T-helper 1 cell (primary cell): Measurements from ENCODE around the gene CEACAM8.
"Not testable (repeated sequence)": the region's sequence is repeated elsewhere in the genome, so short reads cannot be mapped to it uniquely, and the experiment has no call there.

Experiments used
- DNase-seq, 5 donors: peaks; one replicate each; pipeline ENCODE4 v3.0.0-alpha.2; 2012 to 2020
- total RNA-seq, 4 donors: gene quantifications; one replicate each; lab custom pipeline; 2026; lab: John Stamatoyannopoulos, UW

The CEACAM8 gene
- total RNA-seq: 0 reads per million in 4 donors

DNA sequence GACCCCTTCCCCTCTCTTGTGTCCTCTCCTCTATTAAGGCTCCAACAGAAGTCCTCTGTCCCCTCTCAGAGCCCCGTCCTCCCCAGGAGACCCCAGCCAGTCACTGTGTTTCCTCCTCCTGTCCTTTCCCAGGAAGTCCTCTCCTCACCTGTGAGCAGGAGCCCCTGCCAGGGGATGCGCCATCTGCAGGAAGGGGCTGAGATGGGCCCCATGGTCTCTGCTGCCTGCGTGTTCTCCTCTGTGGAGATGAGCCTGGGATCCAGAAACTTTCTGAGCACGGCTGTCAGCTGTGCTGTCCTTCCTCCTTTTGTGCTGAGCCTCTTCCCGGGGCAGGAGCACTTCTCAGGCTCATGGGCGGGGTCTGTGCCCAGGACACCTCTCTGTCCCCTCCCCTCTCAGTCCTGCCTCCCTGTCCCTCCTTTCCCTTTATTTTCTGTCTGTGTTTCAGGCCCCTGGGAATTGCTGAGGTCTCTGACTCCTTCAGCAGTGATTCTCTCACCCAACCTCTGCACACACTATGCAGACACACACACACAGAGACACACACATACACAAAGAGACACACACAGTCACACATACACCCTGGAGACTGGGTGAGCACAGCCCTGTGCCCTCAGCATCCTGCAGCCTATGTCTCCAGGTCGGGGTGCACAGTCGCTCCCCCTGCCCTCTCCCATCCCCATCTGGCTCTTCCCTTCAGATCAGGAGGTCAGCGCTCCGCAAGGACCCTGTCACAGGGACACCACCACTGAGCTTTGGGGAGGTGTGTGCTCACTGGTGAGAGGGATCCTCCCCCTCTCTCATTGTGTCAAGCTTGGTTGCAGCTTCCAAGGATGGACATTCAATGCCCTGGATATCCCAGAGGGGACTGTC lies at the start of gene CEACAM8:
Gene CEACAM8 (minus strand): TSS at position 308 of the 873 bp plus-strand sequence. CDS start 96 bp downstream, at position 212.
- no peak for DNase-seq

DNA sequence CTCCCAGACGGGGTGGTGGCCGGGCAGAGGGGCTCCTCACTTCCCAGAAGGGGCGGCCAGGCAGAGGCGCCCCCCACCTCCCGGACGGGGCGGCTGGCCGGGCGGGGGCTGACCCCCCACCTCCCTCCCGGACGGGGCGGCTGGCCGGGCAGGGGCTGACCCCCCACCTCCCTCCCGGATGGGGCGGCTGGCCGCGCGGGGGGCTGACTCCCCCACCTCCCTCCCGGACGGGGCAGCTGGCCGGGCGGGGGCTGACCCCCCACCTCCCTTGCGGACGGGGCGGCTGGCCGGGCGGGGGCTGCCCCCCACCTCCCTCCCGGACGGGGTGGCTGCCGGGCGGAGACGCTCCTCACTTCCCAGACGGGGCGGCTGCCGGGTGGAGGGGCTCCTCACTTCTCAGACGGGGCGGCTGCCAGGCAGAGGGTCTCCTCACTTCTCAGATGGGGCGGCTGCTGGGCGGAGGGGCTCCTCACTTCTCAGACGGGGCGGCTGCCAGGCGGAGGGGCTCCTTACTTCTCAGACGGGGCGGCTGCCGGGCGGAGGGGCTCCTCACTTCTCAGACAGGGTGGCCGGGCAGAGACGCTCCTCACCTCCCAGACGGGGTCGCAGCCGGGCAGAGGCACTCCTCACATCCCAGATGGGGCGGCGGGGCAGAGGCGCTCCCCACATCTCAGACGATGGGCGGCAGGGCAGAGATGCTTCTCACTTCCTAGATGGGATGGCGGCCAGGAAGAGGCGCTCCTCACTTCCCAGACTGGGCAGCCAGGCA lies 44.8 kb upstream of the CEACAM8 start:
- DNase-seq: not testable (repeated sequence)

DNA sequence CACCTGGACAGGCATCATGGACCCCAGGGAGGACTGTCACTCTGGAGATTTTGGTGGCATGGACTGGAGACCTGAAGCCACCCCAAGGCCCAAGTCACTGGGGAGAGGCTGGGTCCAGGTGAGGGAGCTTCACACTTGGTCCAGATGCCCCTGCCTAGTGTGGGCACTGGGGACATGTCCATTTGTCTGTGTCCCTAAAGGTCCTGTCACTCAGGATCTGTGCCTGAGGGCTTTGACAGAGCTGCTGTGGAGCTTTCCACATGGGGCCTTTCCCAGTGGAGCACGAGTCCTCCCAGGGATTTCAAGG lies 40.5 kb upstream of the CEACAM8 start:
- no peak for DNase-seq

DNA sequence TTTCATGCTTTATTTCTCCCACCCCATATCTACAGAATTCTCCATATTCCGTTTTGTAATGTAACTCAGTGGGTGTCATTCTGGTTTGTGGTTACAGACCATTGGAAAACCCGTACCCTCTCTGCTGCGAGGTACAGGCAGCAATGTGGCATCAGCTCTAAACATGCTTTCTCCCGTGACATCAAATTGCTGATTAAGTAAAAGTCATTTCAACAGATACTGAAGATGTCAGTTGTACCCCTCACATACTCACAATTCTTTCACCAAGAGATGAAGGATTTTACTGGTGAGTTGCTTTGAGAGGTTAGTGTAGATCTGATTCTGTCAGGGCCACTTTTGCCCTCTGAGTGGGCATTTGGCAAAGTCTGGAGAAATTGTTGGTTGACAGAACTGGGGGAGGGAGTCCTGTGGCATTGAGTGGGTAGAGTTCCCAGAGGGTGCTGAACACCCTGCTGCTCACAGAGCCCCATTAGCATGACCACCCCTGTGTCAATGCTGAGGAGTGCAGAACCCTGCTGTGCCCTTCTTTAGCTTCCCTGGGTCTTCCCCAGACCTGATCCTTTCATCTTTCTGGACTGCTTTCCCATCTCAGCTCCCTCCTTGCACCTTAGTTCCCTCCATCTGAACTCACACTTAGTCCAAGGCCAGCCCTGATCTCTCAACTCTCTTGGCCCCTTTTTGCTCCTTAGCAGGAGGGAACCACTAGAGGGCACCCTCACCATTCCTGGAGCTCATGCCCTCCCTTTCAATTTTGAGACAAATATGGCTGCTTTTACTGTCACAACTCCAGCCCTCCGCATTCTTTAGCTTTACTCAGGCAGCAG lies 39.9 kb upstream of the CEACAM8 start:
- DNase-seq: peak in 2 of 5 donors; percentile 17 to 32

DNA sequence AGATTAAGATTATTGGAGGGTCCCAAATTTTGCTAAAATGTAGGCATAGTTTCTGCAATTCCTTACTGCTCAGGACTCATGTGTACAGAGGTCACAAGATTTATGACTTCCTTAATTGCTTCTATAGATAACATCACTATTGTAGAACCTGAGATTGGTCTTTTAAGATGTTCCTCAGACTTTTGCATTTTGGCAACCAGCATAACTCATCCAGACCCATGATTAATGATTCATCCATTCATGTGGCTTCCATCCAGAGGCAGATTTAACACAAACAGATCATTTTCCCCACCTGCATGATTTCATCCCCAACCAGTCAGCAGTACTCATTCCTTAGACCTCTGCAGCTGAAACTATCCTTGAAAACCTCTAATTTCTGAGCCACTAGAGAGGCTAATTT lies 34.5 kb upstream of the CEACAM8 start:
- DNase-seq: no peak

DNA sequence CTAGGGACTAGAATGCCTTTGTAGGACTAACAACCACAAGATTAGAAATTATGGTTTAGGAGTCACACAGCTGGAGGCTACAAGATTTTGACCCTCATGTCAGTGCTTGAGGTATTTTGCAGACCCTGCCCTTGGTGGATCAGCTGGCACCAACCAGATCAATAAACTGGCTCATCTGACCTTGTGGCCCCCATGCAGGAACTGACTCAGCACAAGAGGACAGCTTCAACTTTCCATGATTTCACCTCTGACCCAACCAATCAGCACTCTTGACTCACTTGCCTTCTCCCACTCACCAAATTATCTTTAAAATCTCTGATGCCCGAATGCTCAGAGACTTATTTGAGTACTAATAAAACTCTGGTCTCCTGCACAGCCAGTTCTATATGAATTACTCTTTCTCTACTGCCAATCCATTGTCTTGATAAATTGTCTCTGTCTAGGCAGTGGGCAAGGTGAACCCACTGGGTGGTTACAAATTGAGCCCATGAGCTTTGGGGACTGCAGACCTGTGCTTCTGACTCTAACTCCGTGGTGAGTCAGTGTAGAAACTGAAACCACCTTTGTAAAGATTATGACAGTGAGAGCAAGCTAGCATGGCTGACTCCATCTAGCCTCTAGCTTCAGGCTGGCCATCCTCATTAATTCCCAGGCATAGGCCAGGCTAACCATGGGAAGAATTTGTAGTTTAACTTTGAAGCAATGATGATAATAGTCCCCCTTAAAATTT lies 33.9 kb upstream of the CEACAM8 start:
- peak in 1 of 5 donors; percentile 43 for DNase-seq

DNA sequence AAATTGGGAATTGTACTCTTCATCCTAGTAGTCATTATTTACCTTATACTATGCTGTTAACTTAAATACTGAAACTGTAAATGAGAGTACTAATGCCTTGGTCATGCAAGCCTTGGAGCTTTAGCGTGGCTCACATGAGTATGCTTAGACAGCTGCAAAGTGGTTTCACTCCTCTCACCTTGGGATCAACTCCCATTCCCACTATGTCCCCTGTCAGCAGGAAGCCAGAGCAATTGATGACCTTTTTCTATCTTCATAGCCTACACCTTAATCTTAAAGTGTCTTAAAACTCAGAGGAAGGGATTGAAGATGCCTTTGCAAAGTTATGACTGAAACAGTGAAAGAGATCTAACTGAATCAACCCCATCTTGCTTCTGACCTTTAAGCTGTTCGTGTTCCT lies 33.2 kb upstream of the CEACAM8 start:
- DNase-seq: no peak

DNA sequence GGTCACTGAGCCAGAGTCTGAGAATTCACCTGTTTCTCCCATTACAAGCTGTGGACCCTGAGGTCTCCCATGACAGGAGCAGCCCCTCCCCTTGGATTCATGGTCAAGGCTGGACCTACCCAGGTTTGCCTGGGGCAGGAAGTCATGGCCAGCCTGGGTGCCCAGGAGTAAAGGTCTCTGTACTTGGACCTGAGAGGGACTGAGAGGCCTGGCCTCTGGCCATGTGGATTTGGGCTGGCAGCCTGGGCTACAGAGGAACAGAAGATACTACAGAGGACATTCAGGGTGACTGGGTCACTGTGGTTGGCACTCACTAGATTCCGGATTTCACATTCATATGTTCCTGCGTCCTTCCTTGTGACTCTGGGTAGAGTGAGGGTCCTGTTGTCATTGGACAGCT lies 31.5 kb upstream of the CEACAM8 start:
- DNase-seq: no peak

DNA sequence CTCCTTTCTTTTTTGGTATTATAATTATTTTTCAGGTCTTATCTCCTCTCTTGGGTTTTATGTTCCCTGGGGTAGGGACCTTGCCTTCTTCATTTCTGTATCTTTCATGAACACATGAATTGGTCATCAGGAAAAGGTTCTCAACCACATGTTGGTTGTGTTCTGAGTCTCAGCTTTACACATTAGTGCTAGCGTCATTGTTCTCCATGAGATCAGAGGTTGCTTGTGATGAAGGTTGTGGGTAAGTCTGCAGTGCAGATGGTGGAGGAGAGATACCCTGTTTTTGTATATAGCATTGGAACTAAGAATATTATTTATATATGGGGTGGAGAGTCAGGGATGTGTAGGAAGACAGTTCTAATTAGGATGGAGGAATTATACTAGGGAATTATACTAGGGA lies 24.5 kb upstream of the CEACAM8 start:
- no peak for DNase-seq

DNA sequence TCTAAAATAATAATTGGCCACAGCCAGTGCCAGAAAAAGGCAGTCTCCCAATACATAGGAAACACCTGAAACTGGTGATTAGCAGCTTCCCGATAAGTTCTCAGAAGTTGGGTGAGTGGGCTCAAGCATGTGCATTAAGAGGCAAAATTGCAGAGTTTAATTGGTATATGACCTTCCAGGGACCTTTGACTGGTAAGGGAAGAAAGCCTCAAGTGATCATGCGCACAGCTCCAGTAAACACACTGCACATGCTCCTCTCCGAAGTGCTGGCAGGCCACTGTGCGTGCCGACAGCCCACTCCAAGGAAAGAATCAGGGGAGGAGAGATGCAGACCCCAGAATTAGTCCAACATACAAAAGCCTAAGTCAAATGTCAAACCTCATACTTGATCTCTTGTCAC lies 18.9 kb upstream of the CEACAM8 start:
- DNase-seq: no peak

DNA sequence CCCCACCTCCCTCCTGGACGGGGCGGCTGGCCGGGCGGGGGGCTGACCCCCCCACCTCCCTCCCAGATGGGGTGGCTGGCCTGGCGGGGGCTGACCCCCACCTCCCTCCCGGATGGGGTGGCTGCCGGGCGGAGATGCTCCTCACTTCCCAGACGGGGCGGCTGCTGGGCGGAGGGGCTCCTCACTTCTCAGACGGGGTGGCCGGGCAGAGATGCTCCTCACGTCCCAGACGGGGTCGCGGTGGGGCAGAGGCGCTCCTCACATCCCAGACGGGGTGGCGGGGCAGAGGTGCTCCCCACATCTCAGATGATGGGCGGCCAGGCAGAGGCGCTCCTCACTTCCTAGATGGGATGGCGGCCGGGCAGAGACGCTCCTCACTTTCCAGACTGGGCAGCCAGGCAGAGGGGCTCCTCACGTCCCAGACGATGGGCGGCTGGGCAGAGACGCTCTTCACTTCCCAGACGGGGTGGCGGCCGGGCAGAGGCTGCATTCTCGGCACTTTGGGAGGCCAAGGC lies 15.7 kb upstream of the CEACAM8 start:
- not testable (repeated sequence) for DNase-seq

DNA sequence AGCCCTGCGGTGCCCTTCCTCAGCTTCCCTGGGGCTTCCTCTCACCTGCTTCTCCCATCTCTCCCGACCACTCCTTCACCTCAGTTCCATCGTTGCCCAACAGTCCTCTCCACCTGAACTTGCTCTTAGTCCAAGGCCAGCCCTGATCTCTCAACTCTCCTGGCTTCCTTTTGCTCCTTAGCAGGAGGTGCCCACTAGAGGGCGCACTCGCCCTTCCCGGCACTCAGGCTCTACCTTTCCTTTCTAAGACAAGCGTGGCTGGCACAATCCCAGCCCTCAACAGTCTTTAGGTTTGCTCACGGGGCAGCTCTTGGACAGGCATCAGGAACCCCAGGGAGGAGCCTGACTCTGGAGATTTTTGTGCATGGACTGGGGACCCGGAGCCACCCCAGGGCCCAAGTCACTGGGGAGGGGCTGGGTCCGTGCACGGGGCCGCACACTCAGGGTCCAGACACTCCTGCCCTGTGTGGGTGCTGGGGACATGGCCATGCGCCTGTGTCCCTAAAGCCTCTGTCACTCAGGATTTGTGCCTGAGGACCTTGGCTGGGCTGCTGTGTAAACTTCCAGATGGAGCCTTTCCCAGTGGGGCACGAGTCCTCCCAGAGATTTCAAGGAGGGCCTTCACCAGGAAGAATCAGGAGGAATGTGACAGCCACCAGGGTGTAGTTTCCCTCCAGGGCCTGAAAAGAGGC lies 12.1 kb upstream of the CEACAM8 start:
- DNase-seq: peak in 3 of 5 donors; percentile 18 to 34 (median 27)

DNA sequence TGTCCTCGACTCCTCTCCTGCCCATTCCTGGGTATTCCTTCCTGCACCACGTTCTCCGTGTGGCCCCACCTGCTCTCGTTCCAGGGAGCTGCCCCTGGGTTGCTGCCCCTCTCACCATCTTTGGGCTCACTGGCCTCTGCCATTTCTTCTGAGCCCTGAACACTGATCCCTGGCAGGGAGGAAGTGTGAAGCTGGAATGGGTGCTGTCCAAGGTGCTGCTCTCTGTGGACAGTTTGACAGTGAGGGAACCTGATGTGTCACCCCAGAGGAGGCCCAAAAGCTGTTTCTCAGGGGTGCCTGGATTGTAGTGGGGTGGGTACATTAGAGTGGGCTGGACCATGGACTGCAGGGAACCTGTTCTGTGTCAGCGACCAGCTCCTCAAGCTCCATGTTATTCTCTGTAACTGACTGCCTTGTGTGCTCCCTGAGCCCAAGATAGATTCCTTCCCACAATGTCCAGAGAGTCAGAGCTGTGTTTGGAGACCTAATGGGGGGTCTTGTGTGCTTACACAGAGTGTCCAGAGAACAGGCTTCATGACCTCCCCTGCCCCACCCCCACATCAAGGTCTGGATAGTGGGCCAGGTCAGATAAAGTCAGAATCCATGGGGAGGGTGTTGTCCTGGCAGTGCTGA lies 7.2 kb upstream of the CEACAM8 start:
- DNase-seq: no peak

DNA sequence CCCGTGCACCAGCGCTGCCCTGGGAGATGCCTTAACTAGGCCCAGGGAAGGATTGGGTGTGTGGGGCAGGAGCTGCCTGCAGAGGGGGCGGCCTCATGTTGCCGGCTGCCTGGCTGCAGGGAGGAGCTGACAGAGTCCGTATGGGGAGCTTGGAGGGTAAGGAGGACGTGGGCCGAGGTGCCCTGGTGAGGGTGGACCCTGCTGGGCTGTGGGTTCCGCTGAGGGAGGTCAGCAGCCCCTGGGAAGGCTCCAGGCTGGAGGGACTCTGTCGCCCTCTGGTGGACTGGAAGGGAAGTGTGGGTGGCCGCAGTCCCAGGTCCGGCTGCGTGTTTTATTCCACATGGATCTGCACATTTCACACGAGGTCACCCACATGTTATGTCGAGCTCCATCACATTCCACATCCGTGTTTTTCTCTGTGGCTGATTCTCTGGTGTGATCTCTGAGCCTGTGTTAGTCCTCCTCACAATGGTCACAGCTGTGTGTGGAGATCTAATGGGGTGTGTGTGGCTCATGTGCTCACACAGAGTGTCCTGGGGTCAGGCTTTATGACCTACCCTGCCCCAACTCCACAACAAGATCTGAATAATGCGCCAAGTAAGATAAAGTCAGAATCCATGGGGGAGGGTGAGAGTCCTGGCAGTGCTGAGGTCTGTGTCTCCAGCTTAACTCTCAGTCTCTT lies 1.8 kb upstream of the CEACAM8 start:
- DNase-seq: peak in 3 of 5 donors; percentile 11 to 19 (median 12)

DNA sequence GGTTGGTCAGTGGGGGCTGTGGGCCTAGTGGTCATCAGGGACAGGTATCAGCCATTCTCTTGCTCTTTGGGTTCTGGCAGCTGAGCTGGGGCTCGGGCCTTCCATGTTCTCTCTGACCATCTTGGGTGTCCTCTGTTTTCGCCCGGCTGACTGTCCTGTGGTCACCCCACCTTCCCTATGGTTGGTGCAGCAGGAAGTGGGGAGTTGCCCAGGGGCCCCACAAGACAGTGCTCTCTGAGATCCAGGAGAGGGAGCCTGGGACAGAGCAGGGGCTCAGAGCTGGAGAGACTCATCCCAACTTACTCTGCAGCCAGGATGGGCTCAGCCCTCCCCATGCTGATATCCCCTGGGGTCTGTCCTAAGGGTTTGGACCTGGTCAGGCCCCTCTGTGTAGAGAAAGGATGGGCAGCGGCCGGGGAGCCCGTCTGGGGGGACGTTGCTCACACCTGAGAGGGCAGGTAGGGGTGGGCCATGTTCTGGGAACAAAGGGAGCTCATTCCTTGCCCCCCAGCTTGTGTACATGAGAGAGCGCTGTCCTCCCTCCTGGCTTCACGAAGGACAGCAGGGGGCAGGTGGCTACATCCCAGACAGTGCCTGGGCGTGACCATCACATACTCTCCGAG lies 937 bp upstream of the CEACAM8 start:
- no peak for DNase-seq

DNA sequence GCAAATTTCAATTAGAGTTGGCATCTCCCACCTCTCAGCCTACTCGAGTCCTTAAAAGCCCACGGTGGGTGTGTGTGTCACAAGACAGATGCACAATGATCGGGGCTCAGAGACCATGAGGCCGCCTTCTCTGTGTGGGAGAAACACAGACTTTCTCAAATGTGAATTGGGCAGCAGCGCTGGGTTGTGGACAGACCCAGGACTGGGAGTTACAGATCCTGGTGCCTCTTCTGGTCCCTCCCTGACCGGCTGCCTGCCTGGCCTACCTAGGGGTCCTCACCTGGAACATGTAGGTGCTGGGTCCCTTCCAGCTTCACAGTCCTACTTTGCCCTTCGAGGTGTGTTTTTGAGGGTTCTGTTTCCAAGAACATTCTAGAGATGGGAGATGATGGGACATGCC lies 4.9 kb downstream of the CEACAM8 start:
- no peak for DNase-seq

DNA sequence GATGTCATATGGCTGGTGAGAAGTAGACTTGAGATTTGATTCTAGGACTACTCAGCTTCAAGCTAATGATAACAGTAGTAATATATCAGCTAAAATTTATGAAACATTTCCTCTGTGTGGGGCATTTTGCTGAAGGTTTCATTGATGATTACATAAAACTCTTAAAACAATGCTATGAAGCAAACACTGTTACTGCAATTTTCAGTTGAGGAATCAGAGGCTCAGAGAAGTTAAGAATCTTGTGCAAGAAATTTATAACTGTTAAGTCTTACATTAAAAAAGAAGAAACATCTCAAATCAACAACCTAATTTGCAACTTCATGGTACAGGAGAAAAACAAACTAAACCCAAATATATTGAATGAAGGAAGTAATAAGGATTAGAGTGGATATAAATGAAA lies 10.3 kb downstream of the CEACAM8 start:
- no peak for DNase-seq

DNA sequence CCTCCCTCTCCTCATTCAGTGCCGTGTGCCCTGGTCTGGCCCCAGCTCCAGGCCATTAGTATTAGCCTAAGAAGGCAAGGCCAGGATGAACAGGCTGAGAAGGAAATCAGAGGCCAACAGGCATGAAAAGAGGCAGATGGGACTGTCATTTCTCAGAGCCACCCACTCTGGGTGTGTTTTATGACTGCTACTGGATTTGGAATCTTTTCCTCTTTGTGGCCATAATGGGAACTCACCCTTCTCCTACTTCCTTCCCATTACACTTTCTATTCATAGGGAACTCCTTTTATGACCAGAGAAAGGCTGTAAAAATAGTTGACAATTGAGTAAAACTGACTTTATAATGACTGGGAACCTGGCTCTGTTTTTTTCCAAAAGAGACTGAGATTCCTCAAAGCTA lies 17.7 kb downstream of the CEACAM8 start:
- no peak for DNase-seq

DNA sequence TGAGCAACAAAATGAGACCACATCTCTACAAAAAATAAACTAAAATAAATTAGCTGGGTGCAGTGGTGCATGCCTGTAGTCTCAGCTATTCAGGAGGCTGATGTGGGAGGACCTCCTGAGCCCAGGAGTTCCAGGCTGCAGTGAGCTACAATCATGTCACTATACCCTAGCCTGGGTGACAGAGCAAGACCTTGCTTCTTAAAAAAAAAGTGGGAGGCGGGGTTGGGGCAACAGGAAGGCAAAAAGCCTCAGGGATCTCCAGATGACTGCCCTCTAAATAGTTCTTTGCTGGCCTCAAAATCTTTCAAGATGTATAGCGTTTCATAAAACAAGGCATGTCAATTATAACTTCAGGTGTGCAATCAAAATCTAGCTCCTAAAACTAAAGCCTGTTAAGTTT lies 18.5 kb downstream of the CEACAM8 start:
- no peak for DNase-seq

DNA sequence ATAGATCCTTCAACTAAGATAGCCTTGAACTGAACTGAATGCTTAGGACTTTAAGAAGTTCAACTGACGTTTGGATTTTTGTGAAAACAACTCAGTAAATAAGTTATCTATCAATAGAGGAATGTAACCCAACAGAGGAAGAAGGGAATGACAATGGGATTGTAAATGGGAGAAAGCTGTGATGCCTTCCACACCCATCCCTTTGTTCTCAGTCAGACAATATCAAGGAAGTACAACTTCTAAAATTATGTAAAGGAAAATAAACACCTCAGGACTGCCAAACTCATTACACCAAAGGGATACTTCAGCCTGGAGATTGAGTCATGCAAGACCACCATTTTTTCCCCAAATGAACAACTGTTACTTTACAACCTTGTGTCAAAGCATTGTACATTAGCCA lies 21.1 kb downstream of the CEACAM8 start:
- DNase-seq: no peak
